K562 (cell line): Measurements from ENCODE around the gene USP32. TPM values are rescaled to one million over a fixed set of nuclear protein-coding genes. Genes with fewer than 3 reads are reported as not detected.

ENCODE experiments used
- BCLAF1 ChIP-seq, 2 experiments: fragments of 450-650 bp in 1 of 2; IDR thresholded peaks; 2 replicates each; pipeline ENCODE4 v1.6.1; 2011 to 2017; ENCODE audit warnings: low read depth in 2 of 2, antibody characterized with exemption in 1 of 2, borderline replicate concordance in 1 of 2, low read length in 1 of 2, mild to moderate bottlenecking in 1 of 2, mixed read lengths in 1 of 2; ENCODE audit not compliant: control insufficient read depth in 1 of 2
- CHD1 ChIP-seq: fragments of 200-600 bp; sonication (generic); IDR thresholded peaks from one replicate; pipeline ENCODE4 v1.6.1; 2012; ENCODE audit warnings: mild to moderate bottlenecking, moderate library complexity, low read length, inconsistent platforms
- HNRNPK ChIP-seq: fragments of 200-400 bp; formaldehyde crosslinking; IDR thresholded peaks from one replicate; pipeline ENCODE4 v1.6.1; 2018; ENCODE audit warnings: mild to moderate bottlenecking, low read depth, low read length; ENCODE audit not compliant: poor library complexity, severe bottlenecking
- SAP30 ChIP-seq: fragments of 200-600 bp; sonication (generic); IDR thresholded peaks from 2 replicates; pipeline ENCODE4 v1.6.1; 2012; ENCODE audit warnings: borderline replicate concordance, low read depth, mild to moderate bottlenecking, moderate library complexity, low read length, control low read depth, inconsistent platforms; ENCODE audit not compliant: insufficient read depth, poor library complexity, severe bottlenecking
- SMARCE1 ChIP-seq: fragments of 450-650 bp; IDR thresholded peaks from 2 replicates; pipeline ENCODE4 v1.7.1; 2016; ENCODE audit warnings: mild to moderate bottlenecking
- ZNF239 ChIP-seq: fragments of 250-450 bp; sonication (Bioruptor Pico); IDR thresholded peaks from 2 replicates; pipeline ENCODE4 v1.4.0; 2020; ENCODE audit warnings: mild to moderate bottlenecking
- ZNF592 ChIP-seq: fragments of 450-650 bp; IDR thresholded peaks from 2 replicates; pipeline ENCODE4 v1.6.1; 2017; ENCODE audit warnings: antibody characterized with exemption, mild to moderate bottlenecking
- polyA plus RNA-seq, 8 experiments: library from polyadenylated mRNA; depleted of rRNA in 4 of 8; stranded (reverse) in 5 of 8; unstranded in 3 of 8; fragments of >200 nt; fragmentation: Nextera tagmentation in 2 of 8; fragmentation: Illumina TruSeq in 1 of 8; extraction: Ambion mirVana in 2 of 8; extraction: Trizol in 1 of 8; gene quantifications; 2 replicates each; pipeline versions ENCODE4 v1.2.1 to v1.2.3, GENCODE V29; 2011 to 2014; ENCODE audit warnings: inconsistent platforms in 1 of 8, missing spikeins in 1 of 8
- total RNA-seq, 7 experiments: library from RNA; depleted of rRNA in 6 of 7; stranded (reverse); fragments of >200 nt in 6 of 7; fragmentation: Illumina TruSeq in 2 of 7; extraction: Trizol in 2 of 7; gene quantifications; 2 replicates each; pipeline versions ENCODE4 v1.2.1 to v1.2.3, GENCODE V29; 2011 to 2021; ENCODE audit warnings: low replicate concordance in 1 of 7

USP32 gene
- total and polyA plus RNA-seq, 9 of the 15 experiments (the other 6 are each of a cell fraction or from before 2014, with no cell fraction given): 18.0 to 69.3 (median 47.1) TPM

- TF ChIP-seq BCLAF1 (IDR thresholded peaks at IDR 0.05; ENCODE audit: borderline replicate concordance in 1 of 2, control insufficient read depth in 1 of 2, low read depth in 2 of 2, low read length in 1 of 2): 0 out of 4 replicates have a peak, but pooled peaks of 1 of the 2 experiments have one; percentile 4
- TF ChIP-seq HNRNPK: no peak
- TF ChIP-seq SAP30: peak; percentile 44
- TF ChIP-seq SMARCE1: no peak
- TF ChIP-seq CHD1: no peak
- no peak for TF ChIP-seq ZNF239 (CRISPR knock-in tag)
- 0 out of 2 replicates have a peak, but pooled peaks have one; percentile 40 for TF ChIP-seq ZNF592
Observed at GRCh38 chr17:60390925-60391470, 935 bp downstream of the USP32 start (continued).
